Non-pigmented ciliary epithelial cell (primary cell): Measurements from ENCODE around the gene TOR1AIP2.
"Not testable (repeated sequence)": the region's sequence is repeated elsewhere in the genome, so short reads cannot be mapped to it uniquely, and the experiment has no call there.

Source experiments
- DNase-seq: peaks from one replicate; pipeline ENCODE4 v3.0.0-alpha.2; 2010; ENCODE audit warnings: low read depth

Gene TOR1AIP2

DNA sequence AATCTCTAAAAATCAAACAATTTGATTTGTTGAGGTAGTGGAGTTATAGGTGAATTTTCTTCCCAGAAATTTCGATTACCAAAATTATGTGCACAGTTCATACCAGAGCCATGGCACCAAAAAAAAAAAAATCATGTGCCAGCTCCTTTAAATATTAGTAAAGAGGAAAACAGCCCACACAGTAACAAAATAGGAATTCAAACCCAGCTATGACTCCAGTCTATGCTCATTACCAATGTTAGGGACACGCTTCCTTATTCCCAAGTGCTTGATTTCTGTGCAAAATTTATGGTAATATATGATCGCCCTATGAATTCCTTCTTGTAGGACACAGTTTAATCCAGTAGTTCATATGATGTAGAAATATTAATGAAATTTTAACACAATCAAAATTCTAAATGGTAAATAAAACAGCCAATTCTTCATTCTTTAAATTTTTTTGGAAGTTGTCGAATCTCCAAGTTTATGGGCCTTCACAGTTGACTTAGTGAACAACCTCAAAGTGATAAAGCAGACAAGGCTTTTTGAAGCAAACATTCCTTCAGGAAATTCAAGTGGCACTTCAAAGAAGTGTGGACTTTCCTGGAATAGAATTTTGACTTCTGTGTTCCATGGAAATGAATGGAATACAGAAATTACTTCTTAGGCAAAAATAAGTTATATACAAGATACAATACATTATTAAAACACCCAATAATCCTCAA is 1.9 kb downstream of the TOR1AIP2 start:
- no peak for DNase-seq

DNA sequence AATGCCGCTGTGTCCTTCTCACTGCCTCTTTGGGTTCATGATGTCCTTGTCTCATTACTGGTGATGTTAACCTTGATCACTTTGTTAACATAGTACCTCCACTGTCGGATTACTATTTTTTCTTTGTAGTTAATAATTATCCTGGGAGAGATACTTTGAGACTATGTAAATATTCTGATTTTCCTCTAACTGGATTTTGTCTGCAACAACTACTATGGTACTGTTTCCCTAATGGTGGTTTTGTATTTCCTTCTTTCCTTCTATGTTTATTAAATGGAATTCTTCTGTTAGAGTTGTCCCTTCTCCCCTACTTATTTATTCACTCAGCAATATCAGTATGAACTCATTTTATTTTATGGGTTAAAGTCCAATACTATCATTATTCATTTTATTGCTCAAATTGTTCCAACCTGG is 4.2 kb downstream of the TOR1AIP2 start:
- no peak for DNase-seq

- DNase-seq = no peak
Measured at GRCh38 chr1:179872558-179872957, 5.0 kb downstream of the TOR1AIP2 start.

DNA sequence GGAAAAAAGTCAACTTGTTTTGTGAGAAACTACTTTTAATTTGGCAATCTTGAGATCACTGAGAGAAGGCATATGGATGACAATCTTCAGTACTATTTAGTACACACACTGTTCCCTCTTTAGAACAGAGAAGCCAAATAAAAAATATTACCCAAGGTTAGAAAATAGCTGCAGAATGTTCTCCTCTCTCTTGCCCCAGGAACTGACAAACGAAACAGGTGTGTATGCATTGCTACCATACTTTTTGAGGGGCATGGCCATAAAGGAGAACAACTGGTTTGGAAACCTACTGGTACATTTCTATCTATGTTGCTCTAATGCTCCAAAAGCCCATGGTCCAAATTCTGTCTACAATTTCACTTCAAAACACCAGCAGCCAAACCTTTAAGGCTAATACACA is 5.7 kb downstream of the TOR1AIP2 start:
- no peak for DNase-seq

GRCh38 chr1:179870870-179871269 is 6.7 kb downstream of the TOR1AIP2 start:
- no peak for DNase-seq

- DNase-seq = no peak
Measured at GRCh38 chr1:179867493-179868330, 9.9 kb downstream of the TOR1AIP2 start.

DNA sequence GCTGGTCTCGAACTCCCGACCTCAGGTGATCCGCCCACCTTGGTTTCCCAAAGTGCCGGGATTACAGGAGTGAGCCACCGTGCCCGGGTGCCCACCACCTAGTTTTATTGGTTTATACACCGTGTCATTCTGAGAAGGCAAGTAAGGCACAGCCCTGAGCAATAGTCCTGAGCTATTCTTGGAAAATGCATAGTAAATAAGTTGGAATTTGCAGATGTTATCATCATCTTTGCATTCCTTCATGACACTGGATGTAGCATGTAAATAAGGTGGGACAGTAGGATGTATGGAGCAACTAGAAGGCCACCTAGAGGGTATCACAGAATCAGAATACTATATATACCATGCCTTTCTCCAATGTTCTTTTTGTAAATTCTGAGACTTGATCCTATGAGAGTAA is 11.0 kb downstream of the TOR1AIP2 start:
- no peak for DNase-seq

- DNase-seq = no peak
Measured at GRCh38 chr1:179865377-179865776, 12.2 kb downstream of the TOR1AIP2 start.

DNA sequence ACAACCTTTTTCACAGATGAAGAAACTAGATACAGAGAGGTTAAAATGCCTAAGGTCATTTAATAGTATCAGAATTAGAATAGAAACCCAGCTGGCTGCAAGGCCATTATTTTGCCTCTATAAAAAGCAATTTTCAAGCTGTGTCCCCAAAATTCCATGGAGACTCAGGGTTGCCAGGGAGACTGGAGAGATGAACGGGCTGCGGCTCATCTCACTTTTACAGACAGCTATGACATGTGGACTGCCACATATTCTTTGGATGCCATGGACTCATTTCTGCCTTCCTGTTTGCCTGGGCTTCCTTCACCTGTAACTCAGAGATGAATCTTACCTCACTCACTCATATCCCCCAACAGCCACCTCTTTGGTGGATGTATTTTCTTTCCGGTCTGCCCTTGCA is 17.0 kb downstream of the TOR1AIP2 start:
- no peak for DNase-seq

- DNase-seq = no peak
Measured at GRCh38 chr1:179857009-179857408, 20.6 kb downstream of the TOR1AIP2 start.

GRCh38 chr1:179856296-179856695 is 21.3 kb downstream of the TOR1AIP2 start:
- no peak for DNase-seq

GRCh38 chr1:179855831-179856230 is 21.8 kb downstream of the TOR1AIP2 start:
- not testable (repeated sequence) for DNase-seq

DNA sequence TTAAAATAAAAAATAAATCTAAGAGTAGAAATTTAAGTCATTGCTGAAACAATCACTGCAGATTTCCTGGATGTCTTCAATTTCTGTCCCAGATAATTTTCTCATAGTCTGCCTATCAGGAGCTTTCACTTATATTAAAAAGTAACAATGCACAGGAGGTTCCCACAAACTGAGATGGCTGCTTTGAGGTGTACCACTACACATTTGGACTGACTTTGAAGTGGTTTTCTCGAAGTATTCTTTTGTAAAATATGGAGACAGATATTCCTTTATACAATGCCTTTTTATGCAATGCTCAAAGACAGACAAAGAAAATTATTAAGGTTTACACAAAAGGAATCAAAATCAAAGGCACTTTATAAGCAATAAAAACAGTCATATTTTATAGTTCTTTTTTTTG is 24.5 kb downstream of the TOR1AIP2 start:
- no peak for DNase-seq

DNA sequence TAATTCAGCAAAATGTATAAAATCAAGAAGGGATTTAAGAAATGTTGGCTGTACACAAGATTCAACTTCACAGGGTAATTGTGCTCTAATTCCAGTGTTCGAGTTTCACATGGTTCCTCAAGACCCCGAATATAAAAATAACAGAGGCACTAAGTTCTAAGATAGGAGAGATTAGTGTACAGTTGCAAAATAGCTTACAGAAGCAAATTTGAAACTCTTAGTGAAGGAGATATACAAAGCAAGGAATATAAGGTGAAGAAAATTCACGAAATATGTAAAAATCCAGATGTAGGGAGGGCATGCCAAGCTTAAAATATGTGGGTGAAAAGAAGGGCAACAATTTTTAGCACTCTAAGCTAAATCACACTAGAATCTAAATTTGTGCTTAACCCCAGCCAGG is 29.4 kb downstream of the TOR1AIP2 start:
- no peak for DNase-seq

DNA sequence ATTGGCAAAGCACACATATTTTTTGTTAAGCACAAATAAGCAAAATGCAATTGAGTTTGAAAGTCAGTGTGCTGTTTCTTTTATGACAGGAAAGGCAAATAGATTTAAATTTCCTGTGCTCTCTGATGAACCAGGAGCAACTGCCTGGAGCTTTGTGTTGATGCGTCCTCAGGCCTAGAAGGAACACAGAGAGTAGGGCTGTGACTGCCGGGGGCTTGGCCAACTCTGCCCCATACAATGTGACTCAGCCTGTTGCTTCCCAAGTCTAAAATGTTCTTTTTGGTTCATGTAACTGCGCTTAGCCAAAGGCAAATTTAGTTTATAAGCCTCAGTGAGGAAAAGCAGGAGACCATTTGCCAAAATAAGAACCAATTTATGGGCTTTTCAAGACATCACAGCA is 37.5 kb downstream of the TOR1AIP2 start:
- no peak for DNase-seq

- not testable (repeated sequence) for DNase-seq
Measured at GRCh38 chr1:179836686-179837445, 40.7 kb downstream of the TOR1AIP2 start.

DNA sequence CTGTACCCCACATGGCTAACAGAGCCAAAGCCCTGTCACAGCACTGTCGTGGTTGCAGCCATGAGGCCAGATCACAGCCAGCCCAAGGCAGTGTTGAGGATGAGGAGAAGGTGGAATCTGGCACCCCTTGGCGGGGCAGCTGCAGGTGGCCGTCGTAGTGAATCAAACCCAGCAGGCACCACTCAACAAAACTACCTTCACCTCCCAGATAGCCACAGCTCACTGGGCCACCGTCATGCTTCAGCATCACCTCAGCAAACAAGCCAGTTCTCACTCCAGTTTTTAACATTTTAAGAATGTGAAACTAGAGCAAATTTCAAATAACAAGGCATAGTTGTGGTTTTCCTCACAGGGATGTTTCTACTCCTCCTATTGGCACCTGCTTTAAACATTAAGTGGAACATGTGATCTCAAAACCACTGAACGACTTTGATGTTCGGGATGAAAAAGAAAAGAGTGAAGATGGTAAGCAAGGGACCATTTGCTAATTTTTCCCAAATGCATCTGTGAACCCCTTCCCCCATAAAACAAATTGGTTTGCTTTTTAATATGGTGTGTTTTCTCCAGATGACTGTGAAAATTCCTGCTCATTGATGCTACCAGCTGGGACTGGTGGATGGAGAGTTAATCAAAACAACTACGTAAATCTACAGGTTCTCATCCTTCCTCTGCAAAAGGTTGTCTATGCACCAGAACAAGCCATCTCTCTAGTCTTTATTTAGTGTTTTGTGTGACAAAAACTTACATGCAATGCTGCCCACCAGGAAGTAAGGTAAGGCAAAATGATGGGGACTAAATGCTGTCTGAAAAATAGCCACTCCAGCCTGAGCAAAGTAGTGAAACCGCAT is 45.5 kb downstream of the TOR1AIP2 start:
- no peak for DNase-seq

GRCh38 chr1:179831225-179831624 is 46.4 kb downstream of the TOR1AIP2 start:
- no peak for DNase-seq

DNA sequence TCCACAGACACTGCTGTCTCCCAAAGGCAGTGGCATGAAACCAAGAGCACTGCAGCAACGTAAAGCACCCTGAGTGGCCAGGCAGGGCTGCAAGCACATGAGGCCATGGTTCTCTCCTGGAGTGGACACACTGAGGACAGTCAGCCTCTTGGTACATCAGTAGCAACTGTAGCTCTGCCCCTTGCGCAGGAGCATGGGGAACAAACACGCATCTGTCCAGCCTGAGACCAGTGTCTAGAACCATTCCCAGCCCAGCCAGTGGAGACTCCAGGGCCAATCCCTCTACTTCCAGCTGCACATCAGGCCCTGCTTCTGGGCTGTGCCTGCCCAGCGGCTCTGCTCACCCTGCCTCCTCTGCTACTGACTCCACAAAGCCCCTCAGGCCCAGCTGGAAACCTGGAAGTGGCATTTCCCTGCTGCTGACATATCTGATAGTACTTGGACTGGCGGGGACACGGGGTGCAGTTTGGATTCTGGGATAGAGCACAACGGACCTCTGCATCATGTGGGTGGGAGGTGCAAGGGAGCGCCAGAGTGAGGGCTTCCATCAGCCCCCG is 49.0 kb downstream of the TOR1AIP2 start:
- DNase-seq = no peak

DNA sequence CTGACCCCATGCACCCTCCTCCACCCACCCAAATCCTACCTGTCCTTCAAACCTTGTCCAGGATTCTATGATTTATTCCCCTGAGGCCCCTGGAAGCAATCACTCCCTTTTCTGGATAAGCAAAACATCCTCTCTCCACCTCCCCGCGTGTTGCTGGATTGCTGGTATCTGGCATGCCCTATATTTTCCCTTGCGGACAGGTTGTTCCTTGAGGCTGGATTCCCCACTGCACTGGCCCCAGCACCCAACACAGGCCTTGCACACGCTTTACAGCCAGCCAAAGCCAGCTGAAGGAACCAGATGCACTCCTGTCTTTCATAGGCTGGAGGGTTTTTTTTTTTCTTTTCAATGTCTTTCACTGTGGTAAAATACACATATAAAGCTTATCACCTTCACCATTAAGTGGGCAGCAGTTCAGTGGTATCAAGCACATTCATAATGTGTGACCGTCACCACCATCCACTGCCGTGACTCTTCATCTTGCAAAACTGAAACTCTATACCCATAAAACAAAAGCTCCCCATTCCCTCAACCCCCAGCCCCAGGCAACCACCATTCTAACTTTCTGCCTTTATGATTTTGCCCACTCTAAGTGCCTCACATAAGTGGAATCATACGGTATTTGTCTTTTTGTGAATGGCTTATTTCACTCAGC is 50.9 kb downstream of the TOR1AIP2 start:
- DNase-seq = no peak
